Esophagus squamous epithelium (tissue), 5 donors: ENCODE measurements around the gene MATK. TPM values are rescaled to one million over a fixed set of nuclear protein-coding genes. Genes with fewer than 3 reads are reported as not detected.
"Not testable (repeated sequence)": the region's sequence is repeated elsewhere in the genome, so short reads cannot be mapped to it uniquely, and the experiment has no call there.

Experiments used
- DNase-seq: peaks from one replicate; lab custom pipeline; 2025; lab: John Stamatoyannopoulos, UW
- H3K27ac ChIP-seq, 4 donors: fragments of 200-600 bp; sonication (generic); one replicate each; pipeline ENCODE4 v1.5.1; 2016 to 2019; ENCODE audit warnings: mild to moderate bottlenecking in 1 of 4
- H3K27me3 ChIP-seq, 4 donors: fragments of 200-600 bp; sonication (generic); 1 replicate in 3 of 4; 2 replicates in 1 of 4; pipeline versions ENCODE4 v1.5.1 to v1.6.0; 2017 to 2021; ENCODE audit warnings: antibody characterized with exemption in 1 of 4
- H3K36me3 ChIP-seq, 3 donors: fragments of 200-600 bp; sonication (generic); one replicate each; pipeline ENCODE4 v1.5.1; 2016 to 2019
- H3K4me1 ChIP-seq, 3 donors: fragments of 200-600 bp; sonication (generic); one replicate each; pipeline ENCODE4 v1.5.1; 2017 to 2019
- H3K4me3 ChIP-seq, 4 donors: fragments of 200-600 bp; sonication (generic); 1 replicate in 3 of 4; 2 replicates in 1 of 4; pipeline ENCODE4 v1.5.1; 2016 to 2019; ENCODE audit warnings: mild to moderate bottlenecking in 2 of 4, moderate library complexity in 1 of 4
- H3K9me3 ChIP-seq, 3 donors: fragments of 200-600 bp; sonication (generic); one replicate each; pipeline ENCODE4 v1.5.1; 2016 to 2019
- CTCF ChIP-seq, 6 experiments: fragments of 450-650 bp in 4 of 6; fragments of 200-600 bp in 2 of 6; sonication (generic) in 2 of 6; IDR thresholded peaks; one replicate each; pipeline ENCODE4 v1.5.1; 2016 to 2019; ENCODE audit warnings: antibody characterized with exemption in 6 of 6, mild to moderate bottlenecking in 4 of 6, moderate library complexity in 4 of 6
- POLR2A ChIP-seq, 4 donors: fragments of 450-650 bp; IDR thresholded peaks; one replicate each; pipeline ENCODE4 v1.6.1; 2017; ENCODE audit warnings: antibody characterized with exemption in 4 of 4, mild to moderate bottlenecking in 4 of 4, moderate library complexity in 3 of 4
- WGBS, 2 donors: methylation state at CpG; one replicate each; pipeline ENCODE4 v1.1.5; 2018; 5-methylcytosine and 5-hydroxymethylcytosine counted together
- intact Hi-C: fragments of 100-400 bp; cut with DNase I; formaldehyde crosslinking; loops from one replicate; pipeline ENCODE4 v1.15.0; 2022
- total RNA-seq, 4 donors: library from RNA; depleted of rRNA; stranded (reverse); fragments of >200 nt; gene quantifications; one replicate each; pipeline ENCODE4 v1.1.0, GENCODE V29; 2016
- donor health status: DM: yes; HTN: yes; CAD: no.

The MATK gene
- total RNA-seq, 4 donors from 2014 or later = 1.1 to 4.4 (median 2.1) TPM; not detected in 1

- TF ChIP-seq CTCF (IDR thresholded peaks at IDR 0.05) (no peak), POLR2A (IDR thresholded peaks at IDR 0.05) (no peak)
- H3K9me3 ChIP-seq = no peaks in the 10 kb centered on the region
- H3K4me3 ChIP-seq = no peak overlapping the region
- no peak for DNase-seq
- peaks cover 17 to 51% (median 35%) of the 10 kb centered on the region in 3 donors for H3K4me1 ChIP-seq
- peaks cover 0 to 34% (median 20%) of the 10 kb centered on the region in 3 donors for H3K36me3 ChIP-seq
- 72% methylated on average over 6 of the region's 19 CpGs; no CpG with 5 or more reads in 1 of the 2 donors for WGBS, 2 donors
- H3K27ac ChIP-seq = no peak overlapping the region
- no peaks in the 10 kb centered on the region for H3K27me3 ChIP-seq
- intact Hi-C loops = no loop called here
Measured at GRCh38 chr19:3759482-3760254, 26.5 kb downstream of the MATK start.

GRCh38 chr19:3758297-3758696 lies 27.9 kb downstream of the MATK start:
- H3K27ac ChIP-seq, intact Hi-C loops, H3K9me3 ChIP-seq, DNase-seq, H3K4me3 ChIP-seq, H3K27me3 ChIP-seq: not testable (repeated sequence)
- WGBS, 2 donors = 95% methylated on average over 12 to 13 of the region's 13 CpGs
- peaks cover 17 to 42% (median 29%) of the 10 kb centered on the region in 3 donors for H3K4me1 ChIP-seq
- H3K36me3 ChIP-seq = peaks cover 0 to 46% (median 20%) of the 10 kb centered on the region in 3 donors

GRCh38 chr19:3757705-3758104 lies 28.5 kb downstream of the MATK start:
- H3K9me3 ChIP-seq, H3K27ac ChIP-seq, intact Hi-C loops, H3K4me3 ChIP-seq, DNase-seq, H3K27me3 ChIP-seq: not testable (repeated sequence)
- WGBS, 2 donors = 89 to 97% methylated on average over 7 of the region's 7 CpGs
- Histone ChIP-seq H3K4me1 (peaks cover 17 to 38% (median 27%) of the 10 kb centered on the region in 3 donors), H3K36me3 (peaks cover 0 to 52% (median 24%) of the 10 kb centered on the region in 3 donors)

- intact Hi-C loops = no loop called here
- TF ChIP-seq POLR2A (IDR thresholded peaks at IDR 0.05) (no peak), CTCF (IDR thresholded peaks at IDR 0.05) (no peak)
- 95 to 97% methylated on average over 17 to 19 of the region's 51 CpGs for WGBS, 2 donors
- Histone ChIP-seq H3K27me3 (no peaks in the 10 kb centered on the region), H3K36me3 (peaks cover 22 to 76% (median 30%) of the 10 kb centered on the region in 3 donors), H3K4me3 (no peak overlapping the region), H3K9me3 (no peaks in the 10 kb centered on the region), H3K4me1 (peaks cover 0 to 8% (median 3%) of the 10 kb centered on the region in 3 donors), H3K27ac (no peak overlapping the region)
- DNase-seq = no peak
Measured at GRCh38 chr19:3753631-3754410, 32.4 kb downstream of the MATK start.

GRCh38 chr19:3752492-3752891 lies 33.7 kb downstream of the MATK start:
- Histone ChIP-seq H3K4me3 (no peak overlapping the region), H3K4me1 (no peaks in the 10 kb centered on the region), H3K36me3 (peaks cover 22 to 62% (median 26%) of the 10 kb centered on the region in 3 donors), H3K9me3 (no peaks in the 10 kb centered on the region), H3K27me3 (no peaks in the 10 kb centered on the region), H3K27ac (no peak overlapping the region)
- no peak for DNase-seq
- TF ChIP-seq POLR2A (IDR thresholded peaks at IDR 0.05) = no peak
- TF ChIP-seq CTCF (IDR thresholded peaks at IDR 0.05) = no peak
- intact Hi-C loops = no loop called here
- no CpG with 5 or more reads among the region's 25 CpGs for WGBS, 2 donors

GRCh38 chr19:3751236-3751635 lies 34.9 kb downstream of the MATK start:
- DNase-seq = no peak
- Histone ChIP-seq H3K4me1 (no peaks in the 10 kb centered on the region), H3K27ac (no peak overlapping the region), H3K36me3 (peaks cover 20 to 54% (median 22%) of the 10 kb centered on the region in 3 donors), H3K4me3 (no peak overlapping the region), H3K27me3 (peaks cover 0 to 6% (median 0%) of the 10 kb centered on the region in 4 donors), H3K9me3 (no peaks in the 10 kb centered on the region)
- intact Hi-C loops = no loop called here
- 92 to 96% methylated on average over 8 to 11 of the region's 30 CpGs for WGBS, 2 donors
- TF ChIP-seq CTCF (IDR thresholded peaks at IDR 0.05) = no peak
- TF ChIP-seq POLR2A (IDR thresholded peaks at IDR 0.05) = no peak
